ENCODE measurements around the gene SPTSSA.

Gene SPTSSA

DNA sequence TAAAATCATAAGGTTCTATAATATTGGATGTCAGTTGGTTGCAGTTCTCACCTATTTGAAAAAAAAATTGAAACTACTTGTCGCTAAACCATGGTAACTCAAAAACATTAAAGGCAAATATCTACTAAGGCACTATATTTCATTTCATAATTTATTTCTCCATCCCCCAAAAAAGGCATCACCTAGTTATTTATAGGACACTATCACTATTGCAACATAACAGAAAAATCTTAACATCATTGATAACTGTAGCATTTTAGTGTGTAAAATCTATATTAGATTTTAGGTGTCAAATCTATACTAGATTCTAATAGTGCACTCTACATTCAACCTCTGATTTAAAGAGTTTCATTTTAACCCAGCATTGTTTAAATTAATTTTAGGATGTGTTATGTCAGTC, 1.7 kb downstream of the SPTSSA start:
- H3K36me3 ChIP-seq (ENCODE audit: control insufficient read depth in 2 of 2, insufficient read depth in 1 of 2, low read length in 2 of 2): peaks cover 11 to 14% of the 10 kb centered on the region in 2 experiments; a peak in 2 of 3 replicates
- POLR2A ChIA-PET: interaction anchor here (1.4 kb wide), 1 partner anchor 8 kb away, joined by 4 read pairs; no protein-coding TSS in a partner anchor
- peaks cover 9% of the 10 kb centered on the region for H3K4me1 ChIP-seq (ENCODE audit: control insufficient read depth, insufficient read depth, low read length)
- no peaks in the 10 kb centered on the region for H3K9me3 ChIP-seq (ENCODE audit: control insufficient read depth, insufficient read depth, low read depth, low read length)
- no peak overlapping the region; the same call in 1 of the 2 replicates for H3K27ac ChIP-seq (ENCODE audit: extremely low read depth, low read depth, low read length)
- no peak for TF ChIP-seq SETDB1 (IDR thresholded peaks at IDR 0.05; ENCODE audit: insufficient read length, low read length)
- no peak for TF ChIP-seq ZNF658 (tag by site-specific recombination; IDR thresholded peaks at IDR 0.05)
- TF ChIP-seq, protein P1, sequence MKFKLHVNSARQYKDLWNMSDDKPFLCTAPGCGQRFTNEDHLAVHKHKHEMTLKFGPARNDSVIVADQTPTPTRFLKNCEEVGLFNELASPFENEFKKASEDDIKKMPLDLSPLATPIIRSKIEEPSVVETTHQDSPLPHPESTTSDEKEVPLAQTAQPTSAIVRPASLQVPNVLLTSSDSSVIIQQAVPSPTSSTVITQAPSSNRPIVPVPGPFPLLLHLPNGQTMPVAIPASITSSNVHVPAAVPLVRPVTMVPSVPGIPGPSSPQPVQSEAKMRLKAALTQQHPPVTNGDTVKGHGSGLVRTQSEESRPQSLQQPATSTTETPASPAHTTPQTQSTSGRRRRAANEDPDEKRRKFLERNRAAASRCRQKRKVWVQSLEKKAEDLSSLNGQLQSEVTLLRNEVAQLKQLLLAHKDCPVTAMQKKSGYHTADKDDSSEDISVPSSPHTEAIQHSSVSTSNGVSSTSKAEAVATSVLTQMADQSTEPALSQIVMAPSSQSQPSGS (tag by site-specific recombination; IDR thresholded peaks at IDR 0.05; ENCODE audit: low read depth): no peak
- TF ChIP-seq ZNF350 (tag by site-specific recombination; IDR thresholded peaks at IDR 0.05): no peak
- no peak for TF ChIP-seq ZFP69B (tag by site-specific recombination; IDR thresholded peaks at IDR 0.05)
- TF ChIP-seq ZBTB48 (tag by site-specific recombination; IDR thresholded peaks at IDR 0.05): no peak
- TF ChIP-seq ZNF24 (tag by site-specific recombination; IDR thresholded peaks at IDR 0.05): no peak
- TF ChIP-seq EGR2 (tag by site-specific recombination; IDR thresholded peaks at IDR 0.05; ENCODE audit: low read depth): no peak
- TF ChIP-seq, protein P2, sequence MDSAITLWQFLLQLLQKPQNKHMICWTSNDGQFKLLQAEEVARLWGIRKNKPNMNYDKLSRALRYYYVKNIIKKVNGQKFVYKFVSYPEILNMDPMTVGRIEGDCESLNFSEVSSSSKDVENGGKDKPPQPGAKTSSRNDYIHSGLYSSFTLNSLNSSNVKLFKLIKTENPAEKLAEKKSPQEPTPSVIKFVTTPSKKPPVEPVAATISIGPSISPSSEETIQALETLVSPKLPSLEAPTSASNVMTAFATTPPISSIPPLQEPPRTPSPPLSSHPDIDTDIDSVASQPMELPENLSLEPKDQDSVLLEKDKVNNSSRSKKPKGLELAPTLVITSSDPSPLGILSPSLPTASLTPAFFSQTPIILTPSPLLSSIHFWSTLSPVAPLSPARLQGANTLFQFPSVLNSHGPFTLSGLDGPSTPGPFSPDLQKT (IDR thresholded peaks at IDR 0.05; ENCODE audit: borderline replicate concordance, low read depth, low read length): no peak
- TF ChIP-seq, protein P3, sequence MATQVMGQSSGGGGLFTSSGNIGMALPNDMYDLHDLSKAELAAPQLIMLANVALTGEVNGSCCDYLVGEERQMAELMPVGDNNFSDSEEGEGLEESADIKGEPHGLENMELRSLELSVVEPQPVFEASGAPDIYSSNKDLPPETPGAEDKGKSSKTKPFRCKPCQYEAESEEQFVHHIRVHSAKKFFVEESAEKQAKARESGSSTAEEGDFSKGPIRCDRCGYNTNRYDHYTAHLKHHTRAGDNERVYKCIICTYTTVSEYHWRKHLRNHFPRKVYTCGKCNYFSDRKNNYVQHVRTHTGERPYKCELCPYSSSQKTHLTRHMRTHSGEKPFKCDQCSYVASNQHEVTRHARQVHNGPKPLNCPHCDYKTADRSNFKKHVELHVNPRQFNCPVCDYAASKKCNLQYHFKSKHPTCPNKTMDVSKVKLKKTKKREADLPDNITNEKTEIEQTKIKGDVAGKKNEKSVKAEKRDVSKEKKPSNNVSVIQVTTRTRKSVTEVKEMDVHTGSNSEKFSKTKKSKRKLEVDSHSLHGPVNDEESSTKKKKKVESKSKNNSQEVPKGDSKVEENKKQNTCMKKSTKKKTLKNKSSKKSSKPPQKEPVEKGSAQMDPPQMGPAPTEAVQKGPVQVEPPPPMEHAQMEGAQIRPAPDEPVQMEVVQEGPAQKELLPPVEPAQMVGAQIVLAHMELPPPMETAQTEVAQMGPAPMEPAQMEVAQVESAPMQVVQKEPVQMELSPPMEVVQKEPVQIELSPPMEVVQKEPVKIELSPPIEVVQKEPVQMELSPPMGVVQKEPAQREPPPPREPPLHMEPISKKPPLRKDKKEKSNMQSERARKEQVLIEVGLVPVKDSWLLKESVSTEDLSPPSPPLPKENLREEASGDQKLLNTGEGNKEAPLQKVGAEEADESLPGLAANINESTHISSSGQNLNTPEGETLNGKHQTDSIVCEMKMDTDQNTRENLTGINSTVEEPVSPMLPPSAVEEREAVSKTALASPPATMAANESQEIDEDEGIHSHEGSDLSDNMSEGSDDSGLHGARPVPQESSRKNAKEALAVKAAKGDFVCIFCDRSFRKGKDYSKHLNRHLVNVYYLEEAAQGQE (tag by site-specific recombination; IDR thresholded peaks at IDR 0.05): no peak
- TF ChIP-seq ZNF529 (tag by site-specific recombination; IDR thresholded peaks at IDR 0.05; ENCODE audit: insufficient replicate concordance): no peak
- TF ChIP-seq ZSCAN16 (tag by site-specific recombination; IDR thresholded peaks at IDR 0.05): no peak
- TF ChIP-seq, protein P4, sequence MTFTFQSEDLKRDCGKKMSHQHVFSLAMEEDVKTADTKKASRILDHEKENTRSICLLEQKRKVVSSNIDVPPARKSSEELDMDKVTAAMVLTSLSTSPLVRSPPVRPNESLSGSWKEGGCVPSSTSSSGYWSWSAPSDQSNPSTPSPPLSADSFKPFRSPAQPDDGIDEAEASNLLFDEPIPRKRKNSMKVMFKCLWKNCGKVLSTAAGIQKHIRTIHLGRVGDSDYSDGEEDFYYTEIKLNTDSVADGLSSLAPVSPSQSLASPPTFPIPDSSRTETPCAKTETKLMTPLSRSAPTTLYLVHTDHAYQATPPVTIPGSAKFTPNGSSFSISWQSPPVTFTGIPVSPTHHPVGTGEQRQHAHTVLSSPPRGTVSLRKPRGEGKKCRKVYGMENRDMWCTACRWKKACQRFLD (tag by site-specific recombination; IDR thresholded peaks at IDR 0.05): no peak
- TF ChIP-seq ZNF19 (tag by site-specific recombination; IDR thresholded peaks at IDR 0.05; ENCODE audit: low read depth): no peak
- no peak for TF ChIP-seq ZEB2 (tag by site-specific recombination; IDR thresholded peaks at IDR 0.05)
- TF ChIP-seq ZNF776 (tag by site-specific recombination; IDR thresholded peaks at IDR 0.05; ENCODE audit: borderline replicate concordance): no peak
- no peak for TF ChIP-seq KLF8 (tag by site-specific recombination; IDR thresholded peaks at IDR 0.05)
- no peak for TF ChIP-seq ZNF423 (tag by site-specific recombination; IDR thresholded peaks at IDR 0.05)
- CTCF ChIA-PET: interaction anchor here (1.3 to 1.6 kb wide), 2 partner anchors 129 to 132 kb away, joined by 3 to 6 read pairs; no protein-coding TSS in a partner anchor
- H3K4me3 ChIP-seq (ENCODE audit: low read depth, low read length): peak overlapping the region; percentile 80

DNA sequence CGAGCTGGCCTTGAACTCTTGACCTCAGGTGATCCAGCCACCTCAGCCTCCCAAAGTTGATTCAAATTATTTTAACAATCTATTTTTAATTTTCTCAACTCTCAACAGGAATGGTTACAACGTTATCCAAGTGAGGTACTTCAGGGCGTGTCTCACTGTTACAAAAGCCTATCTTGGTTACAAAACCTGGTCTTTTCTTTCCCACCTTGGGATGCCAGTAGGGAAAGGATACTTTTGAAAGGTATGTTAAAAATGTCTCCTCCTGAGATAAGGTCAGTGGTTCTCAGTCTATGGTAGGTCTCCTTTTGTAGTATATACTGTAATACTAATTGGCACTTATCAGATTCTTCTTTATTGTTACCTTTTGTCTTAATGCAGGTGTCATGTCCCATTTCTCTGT, 4.9 kb downstream of the SPTSSA start:
- H3K27ac ChIP-seq (ENCODE audit: extremely low read depth, low read depth, low read length): no peak overlapping the region
- H3K36me3 ChIP-seq (ENCODE audit: control insufficient read depth in 2 of 2, insufficient read depth in 1 of 2, low read length in 2 of 2): peaks cover 21 to 22% of the 10 kb centered on the region in 2 experiments; a peak in 2 of 3 replicates
- CTCF ChIA-PET: no interaction called here
- peaks cover 9% of the 10 kb centered on the region for H3K4me1 ChIP-seq (ENCODE audit: control insufficient read depth, insufficient read depth, low read length)
- no peak overlapping the region for H3K4me3 ChIP-seq (ENCODE audit: low read depth, low read length)
- POLR2A ChIA-PET: no interaction called here
- no peaks in the 10 kb centered on the region for H3K9me3 ChIP-seq (ENCODE audit: control insufficient read depth, insufficient read depth, low read depth, low read length)
- TF ChIP-seq HOXA7 (CRISPR knock-in tag; IDR thresholded peaks at IDR 0.05; ENCODE audit: borderline replicate concordance) (no peak), ZNF624 (tag by site-specific recombination; IDR thresholded peaks at IDR 0.05) (no peak)
- TF ChIP-seq, protein P5, sequence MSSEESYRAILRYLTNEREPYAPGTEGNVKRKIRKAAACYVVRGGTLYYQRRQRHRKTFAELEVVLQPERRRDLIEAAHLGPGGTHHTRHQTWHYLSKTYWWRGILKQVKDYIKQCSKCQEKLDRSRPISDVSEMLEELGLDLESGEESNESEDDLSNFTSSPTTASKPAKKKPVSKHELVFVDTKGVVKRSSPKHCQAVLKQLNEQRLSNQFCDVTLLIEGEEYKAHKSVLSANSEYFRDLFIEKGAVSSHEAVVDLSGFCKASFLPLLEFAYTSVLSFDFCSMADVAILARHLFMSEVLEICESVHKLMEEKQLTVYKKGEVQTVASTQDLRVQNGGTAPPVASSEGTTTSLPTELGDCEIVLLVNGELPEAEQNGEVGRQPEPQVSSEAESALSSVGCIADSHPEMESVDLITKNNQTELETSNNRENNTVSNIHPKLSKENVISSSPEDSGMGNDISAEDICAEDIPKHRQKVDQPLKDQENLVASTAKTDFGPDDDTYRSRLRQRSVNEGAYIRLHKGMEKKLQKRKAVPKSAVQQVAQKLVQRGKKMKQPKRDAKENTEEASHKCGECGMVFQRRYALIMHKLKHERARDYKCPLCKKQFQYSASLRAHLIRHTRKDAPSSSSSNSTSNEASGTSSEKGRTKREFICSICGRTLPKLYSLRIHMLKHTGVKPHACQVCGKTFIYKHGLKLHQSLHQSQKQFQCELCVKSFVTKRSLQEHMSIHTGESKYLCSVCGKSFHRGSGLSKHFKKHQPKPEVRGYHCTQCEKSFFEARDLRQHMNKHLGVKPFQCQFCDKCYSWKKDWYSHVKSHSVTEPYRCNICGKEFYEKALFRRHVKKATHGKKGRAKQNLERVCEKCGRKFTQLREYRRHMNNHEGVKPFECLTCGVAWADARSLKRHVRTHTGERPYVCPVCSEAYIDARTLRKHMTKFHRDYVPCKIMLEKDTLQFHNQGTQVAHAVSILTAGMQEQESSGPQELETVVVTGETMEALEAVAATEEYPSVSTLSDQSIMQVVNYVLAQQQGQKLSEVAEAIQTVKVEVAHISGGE (tag by site-specific recombination; conservative IDR thresholded peaks at IDR 0.05; ENCODE audit: low read depth): no peak

Data from HEK293 (cell line).